Measurements from ENCODE around the gene AKR1C3.
"Not testable (repeated sequence)": the region's sequence is repeated elsewhere in the genome, so short reads cannot be mapped to it uniquely, and the experiment has no call there.

AKR1C3 gene

DNA sequence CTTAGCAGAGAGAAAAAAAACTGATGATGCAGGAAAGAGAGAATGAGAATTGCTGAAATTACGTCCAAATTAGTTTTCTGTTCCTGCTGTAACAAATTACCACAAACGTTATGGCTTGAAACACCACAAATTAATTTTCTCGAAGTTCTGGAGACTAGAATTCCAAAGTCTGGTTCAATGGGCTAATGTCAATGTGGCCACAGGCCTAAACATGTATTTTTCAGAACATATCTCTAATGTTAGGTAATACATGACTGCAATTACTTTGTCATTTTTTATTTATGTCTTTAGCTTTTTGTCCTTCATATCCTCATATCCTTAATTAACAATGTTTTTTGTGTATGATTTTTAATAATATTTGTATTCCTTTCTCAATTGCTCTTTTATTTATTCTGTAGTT lies 3.0 kb upstream of the AKR1C3 start:
- TF ChIP-seq, protein P1, sequence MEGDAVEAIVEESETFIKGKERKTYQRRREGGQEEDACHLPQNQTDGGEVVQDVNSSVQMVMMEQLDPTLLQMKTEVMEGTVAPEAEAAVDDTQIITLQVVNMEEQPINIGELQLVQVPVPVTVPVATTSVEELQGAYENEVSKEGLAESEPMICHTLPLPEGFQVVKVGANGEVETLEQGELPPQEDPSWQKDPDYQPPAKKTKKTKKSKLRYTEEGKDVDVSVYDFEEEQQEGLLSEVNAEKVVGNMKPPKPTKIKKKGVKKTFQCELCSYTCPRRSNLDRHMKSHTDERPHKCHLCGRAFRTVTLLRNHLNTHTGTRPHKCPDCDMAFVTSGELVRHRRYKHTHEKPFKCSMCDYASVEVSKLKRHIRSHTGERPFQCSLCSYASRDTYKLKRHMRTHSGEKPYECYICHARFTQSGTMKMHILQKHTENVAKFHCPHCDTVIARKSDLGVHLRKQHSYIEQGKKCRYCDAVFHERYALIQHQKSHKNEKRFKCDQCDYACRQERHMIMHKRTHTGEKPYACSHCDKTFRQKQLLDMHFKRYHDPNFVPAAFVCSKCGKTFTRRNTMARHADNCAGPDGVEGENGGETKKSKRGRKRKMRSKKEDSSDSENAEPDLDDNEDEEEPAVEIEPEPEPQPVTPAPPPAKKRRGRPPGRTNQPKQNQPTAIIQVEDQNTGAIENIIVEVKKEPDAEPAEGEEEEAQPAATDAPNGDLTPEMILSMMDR (conservative IDR thresholded peaks at IDR 0.05; ENCODE audit: low read length), result no peak
- H3K4me3 ChIP-seq (ENCODE audit: low read length), result no peak overlapping the region
- no peak for DNase-seq (ENCODE audit: low read depth)

DNA sequence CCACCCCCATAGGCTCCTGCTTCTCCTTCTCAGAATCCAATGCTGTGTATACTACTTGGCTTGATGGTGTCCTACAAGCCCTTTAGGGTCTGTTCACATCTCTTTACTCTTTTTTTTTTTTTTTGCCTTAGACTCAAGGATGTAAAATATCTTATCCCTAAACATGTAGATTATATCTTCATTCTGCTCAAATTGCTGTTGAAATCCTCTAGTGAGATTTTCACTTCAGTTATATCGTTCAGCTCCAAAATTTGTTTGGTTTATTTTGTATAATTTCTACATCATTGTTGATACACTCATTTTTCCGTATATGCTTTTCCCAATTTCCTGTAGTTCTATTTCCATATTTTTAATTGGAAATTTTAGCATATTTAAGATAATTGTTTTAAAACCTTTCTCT lies 1.8 kb upstream of the AKR1C3 start:
- TF ChIP-seq, protein P1 (conservative IDR thresholded peaks at IDR 0.05; ENCODE audit: low read length), result no peak
- no peak overlapping the region for H3K4me3 ChIP-seq (ENCODE audit: low read length)
- no peak for DNase-seq (ENCODE audit: low read depth)

DNA sequence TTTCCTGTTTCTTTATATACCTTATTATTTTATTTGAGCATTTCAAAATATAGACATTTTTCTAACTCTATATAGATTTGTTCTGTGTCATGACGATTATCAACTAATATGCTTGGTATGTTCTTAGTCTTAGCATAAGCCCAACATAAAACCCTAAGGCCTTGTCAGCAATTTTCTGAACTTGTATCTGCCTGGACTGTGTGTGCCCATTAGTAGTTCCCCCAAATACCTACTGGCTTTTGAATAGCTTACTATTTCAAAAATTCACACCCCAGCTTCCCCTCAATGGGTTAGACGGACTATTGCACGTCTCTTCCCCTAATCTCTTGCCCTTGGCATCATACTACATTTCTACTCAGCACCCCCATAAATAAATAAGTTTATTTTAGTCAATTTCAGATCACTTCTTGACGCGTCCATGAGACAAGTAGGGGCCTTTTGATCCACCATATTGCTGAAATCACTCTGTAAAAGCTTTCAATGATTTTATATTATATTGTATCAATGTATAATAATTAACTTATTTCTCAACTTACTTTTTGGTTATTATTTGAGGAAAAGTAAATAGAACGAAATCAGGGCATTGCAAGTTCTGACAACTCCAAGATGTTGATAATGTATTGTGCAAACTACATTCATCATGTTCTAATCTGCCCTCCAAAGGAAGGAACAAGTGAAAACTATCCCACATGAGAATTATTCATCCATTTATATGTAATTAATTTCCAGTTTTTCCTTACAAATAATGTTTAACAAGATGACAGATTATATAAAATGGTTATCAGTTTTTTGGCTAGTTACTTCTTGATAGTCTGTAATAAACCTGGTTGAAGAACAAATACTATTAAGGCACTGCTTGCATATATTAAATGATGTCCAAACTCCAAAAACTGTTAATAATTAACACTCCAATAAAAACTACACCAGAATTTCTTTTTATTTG lies 1.1 kb upstream of the AKR1C3 start:
- no peak for DNase-seq (ENCODE audit: low read depth)
- TF ChIP-seq, protein P1 (conservative IDR thresholded peaks at IDR 0.05; ENCODE audit: low read length), result no peak
- no peak overlapping the region for H3K4me3 ChIP-seq (ENCODE audit: low read length)

DNA sequence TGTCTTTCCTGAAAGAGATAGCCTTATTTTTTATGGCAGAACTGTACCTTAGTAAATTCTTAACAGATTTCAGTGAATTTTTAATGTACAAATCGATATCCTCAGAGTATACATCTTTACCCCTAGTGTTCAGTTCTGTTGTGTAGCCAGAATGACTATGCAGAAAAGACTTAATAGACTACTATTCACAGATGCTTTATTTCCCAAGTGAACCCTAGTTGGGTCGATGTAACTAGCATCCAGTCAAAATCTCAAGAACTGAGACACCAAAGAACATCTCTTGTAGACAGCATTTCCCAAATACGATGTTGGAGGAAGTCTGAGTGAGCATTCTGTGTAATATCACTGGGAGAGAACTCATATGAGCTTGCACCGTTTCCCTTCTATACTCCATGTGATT lies 1.5 kb downstream of the AKR1C3 start:
- TF ChIP-seq, protein P1 (conservative IDR thresholded peaks at IDR 0.05; ENCODE audit: low read length), result no peak
- peak overlapping the region; percentile 67; the same call in 1 of the 2 replicates for H3K4me3 ChIP-seq (ENCODE audit: low read length)
- no peak for DNase-seq (ENCODE audit: low read depth)

DNA sequence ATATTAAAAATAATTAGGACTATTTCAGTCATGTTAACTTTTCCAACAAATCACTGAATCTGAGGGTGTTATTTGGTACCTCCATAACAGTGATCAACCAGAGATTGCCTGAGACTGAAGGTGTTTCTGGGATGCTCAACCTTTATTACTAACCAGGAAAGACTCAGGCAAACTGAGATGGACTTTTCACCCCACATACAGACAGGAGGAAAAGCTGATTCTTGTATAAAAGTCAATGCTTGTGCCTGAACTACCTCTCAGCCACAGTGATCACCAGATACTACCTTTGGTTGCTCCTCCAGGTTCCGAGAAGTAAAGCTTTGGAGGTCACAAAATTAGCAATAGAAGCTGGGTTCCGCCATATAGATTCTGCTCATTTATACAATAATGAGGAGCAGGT lies 1.9 kb downstream of the AKR1C3 start:
- no peak for DNase-seq (ENCODE audit: low read depth)
- TF ChIP-seq, protein P1 (conservative IDR thresholded peaks at IDR 0.05; ENCODE audit: low read length), result no peak
- no peak overlapping the region for H3K4me3 ChIP-seq (ENCODE audit: low read length)

DNA sequence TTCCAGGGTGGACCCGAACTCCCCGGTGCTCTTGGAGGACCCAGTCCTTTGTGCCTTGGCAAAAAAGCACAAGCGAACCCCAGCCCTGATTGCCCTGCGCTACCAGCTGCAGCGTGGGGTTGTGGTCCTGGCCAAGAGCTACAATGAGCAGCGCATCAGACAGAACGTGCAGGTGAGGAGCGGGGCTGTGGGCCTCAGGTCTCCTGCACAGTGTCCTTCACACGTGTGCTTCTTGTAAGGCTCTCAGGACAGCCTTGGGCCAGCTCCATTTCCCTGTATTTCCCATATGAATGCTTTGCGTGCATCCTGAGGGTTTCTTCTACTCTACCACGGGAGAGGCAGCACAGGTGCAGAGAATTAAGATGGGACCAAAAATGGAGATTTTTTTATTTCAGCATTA lies 8.3 kb downstream of the AKR1C3 start:
- H3K4me3 ChIP-seq (ENCODE audit: low read length); DNase-seq (ENCODE audit: low read depth): not testable (repeated sequence)

DNA sequence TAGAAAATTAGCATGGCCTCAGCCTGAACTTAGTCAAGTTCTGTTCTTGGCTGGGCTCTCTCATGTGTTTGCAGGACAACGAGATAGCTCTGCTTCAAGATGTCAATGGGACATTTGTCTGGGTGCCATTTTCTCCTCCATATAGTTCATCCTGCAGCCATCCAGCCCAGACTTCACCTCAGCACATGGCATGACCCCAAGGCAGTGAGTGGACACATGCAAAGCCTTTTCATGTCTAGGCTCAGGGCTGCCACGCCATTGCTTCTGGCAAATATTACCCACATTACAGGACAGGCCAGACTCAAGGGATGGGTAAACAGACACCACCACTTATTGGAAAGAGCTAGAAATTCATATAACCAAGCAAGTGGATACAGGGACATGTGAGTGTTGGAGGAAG lies 9.3 kb downstream of the AKR1C3 start:
- TF ChIP-seq, protein P1 (conservative IDR thresholded peaks at IDR 0.05; ENCODE audit: low read length), result no peak
- H3K4me3 ChIP-seq (ENCODE audit: low read length), result no peak overlapping the region
- no peak for DNase-seq (ENCODE audit: low read depth)

All from AG10803 (cell line).